Endothelial cell of umbilical vein (primary cell): Measurements from ENCODE around the gene MEGF11. TPM values are rescaled to one million over a fixed set of nuclear protein-coding genes. Genes with fewer than 3 reads are reported as not detected.

Experiments used
- BruUV-seq: library from RNA; stranded (reverse); fragments of 400-500 nt; replicated peaks from 2 replicates; lab custom pipeline; 2021; lab: Mats Ljungman, UMichigan
- CTCF ChIA-PET: fragments of 300-600, 350-600 bp; sonication (Branson Sonifier 250); formaldehyde crosslinking; loops from one replicate; lab custom pipeline; 2021; ENCODE audit warnings: antibody characterized with exemption, inconsistent platforms; lab: Charles Lee
- POLR2A ChIA-PET: fragments of 300-600, 350-600 bp; sonication (Branson Sonifier 250); formaldehyde crosslinking; loops from one replicate; lab custom pipeline; 2021; ENCODE audit warnings: antibody characterized with exemption, inconsistent platforms; lab: Charles Lee
- DNase-seq: peaks from one replicate; pipeline ENCODE4 v3.0.0-alpha.2; 2011; ENCODE audit warnings: low read depth, low spot score
- FAIRE-seq: peaks from 2 replicates; lab custom pipeline; 2011; peaks lifted over from hg19 to GRCh38; lab: Jason Lieb, UNC
- H2AFZ ChIP-seq: 2 replicates; pipeline ENCODE4 v1.6.0; 2012; ENCODE audit warnings: low read depth, low read length, control low read depth, inconsistent platforms
- H3K27ac ChIP-seq: 2 replicates; pipeline ENCODE4 v1.5.1; 2011; ENCODE audit warnings: low read depth, mild to moderate bottlenecking, control low read depth, low read length, moderate library complexity; ENCODE audit not compliant: insufficient read depth
- H3K27me3 ChIP-seq, 2 experiments: 2 replicates each; pipeline versions ENCODE4 v1.6.0 to v1.6.1; 2011; ENCODE audit warnings: low read length in 2 of 2, mixed read lengths in 1 of 2; ENCODE audit not compliant: control insufficient read depth in 2 of 2, insufficient read depth in 2 of 2
- H3K36me3 ChIP-seq, 2 experiments: 2 replicates in 1 of 2; 3 replicates in 1 of 2; pipeline ENCODE4 v1.5.1; 2011; ENCODE audit warnings: low read length in 2 of 2, mild to moderate bottlenecking in 1 of 2, moderate library complexity in 1 of 2; ENCODE audit not compliant: control insufficient read depth in 2 of 2, insufficient read depth in 2 of 2; ENCODE audit errors: extremely low read depth in 1 of 2
- H3K4me1 ChIP-seq: 3 replicates; pipeline ENCODE4 v1.5.1; 2011; ENCODE audit warnings: mild to moderate bottlenecking, low read length; ENCODE audit not compliant: control insufficient read depth, insufficient read depth; ENCODE audit errors: extremely low read depth
- H3K4me2 ChIP-seq: 2 replicates; pipeline ENCODE4 v1.6.1; 2011; ENCODE audit warnings: low read length, control low read depth, mixed read lengths; ENCODE audit not compliant: insufficient read depth
- H3K4me3 ChIP-seq, 3 experiments: fragments of 200-600 bp in 1 of 3; sonication (generic), shearing (Covaris generic) in 1 of 3; replicated peaks in 1 of 3; 2 replicates each; pipeline ENCODE4 v1.5.1; 2011 to 2016; ENCODE audit warnings: control low read depth in 3 of 3, low read length in 3 of 3, mild to moderate bottlenecking in 2 of 3, inconsistent platforms in 1 of 3, low read depth in 1 of 3, moderate library complexity in 1 of 3; ENCODE audit not compliant: insufficient read depth in 1 of 3
- H3K79me2 ChIP-seq: 2 replicates; pipeline ENCODE4 v1.6.0; 2012; ENCODE audit warnings: low read length, inconsistent platforms; ENCODE audit not compliant: control insufficient read depth, insufficient read depth
- H3K9ac ChIP-seq: replicated peaks from 2 replicates; pipeline ENCODE3; 2011; ENCODE audit warnings: low read length, control low read depth; ENCODE audit not compliant: insufficient read depth; ENCODE audit errors: extremely low read depth
- H3K9me1 ChIP-seq: replicated peaks from 3 replicates; pipeline ENCODE4 v1.6.0; 2011; ENCODE audit warnings: mild to moderate bottlenecking, low read length; ENCODE audit not compliant: control insufficient read depth, insufficient read depth; ENCODE audit errors: extremely low read depth
- H3K9me3 ChIP-seq: replicated peaks from 2 replicates; pipeline ENCODE4 v1.5.1; 2012; ENCODE audit warnings: low read length, inconsistent platforms; ENCODE audit not compliant: control insufficient read depth, insufficient read depth
- H4K20me1 ChIP-seq: replicated peaks from 2 replicates; pipeline ENCODE3; 2011; ENCODE audit warnings: mild to moderate bottlenecking, low read length; ENCODE audit not compliant: control insufficient read depth, insufficient read depth; ENCODE audit errors: extremely low read depth
- EZH2 ChIP-seq: IDR thresholded peaks from 2 replicates; pipeline ENCODE4 v1.6.1; 2012; ENCODE audit warnings: borderline replicate concordance, low read depth, mild to moderate bottlenecking, moderate library complexity, low read length, inconsistent platforms; ENCODE audit not compliant: severe bottlenecking
- FOS ChIP-seq: IDR thresholded peaks from 2 replicates; pipeline ENCODE4 v1.6.1; 2011; ENCODE audit warnings: mild to moderate bottlenecking, low read length, moderate library complexity, borderline replicate concordance; ENCODE audit not compliant: insufficient read depth
- GATA2 ChIP-seq: IDR thresholded peaks from 2 replicates; pipeline ENCODE4 v1.7.0; 2011; ENCODE audit warnings: low read depth, mild to moderate bottlenecking, moderate library complexity, mixed read lengths, low read length; ENCODE audit not compliant: insufficient read length, insufficient read depth
- JUN ChIP-seq: IDR thresholded peaks from 2 replicates; pipeline ENCODE4 v1.6.1; 2011; ENCODE audit warnings: borderline replicate concordance, low read depth; ENCODE audit not compliant: insufficient read length, insufficient read depth
- MYC ChIP-seq: IDR thresholded peaks from one replicate; pipeline ENCODE4 v1.6.1; 2011; ENCODE audit warnings: mild to moderate bottlenecking, low read depth, low read length
- POLR2A ChIP-seq: IDR thresholded peaks from 2 replicates; pipeline ENCODE4 v1.6.1; 2012; ENCODE audit warnings: low read depth, mild to moderate bottlenecking, control low read depth, low read length
- POLR2AphosphoS5 ChIP-seq: IDR thresholded peaks from 2 replicates; pipeline ENCODE4 v1.6.1; 2012; ENCODE audit warnings: low read depth, mild to moderate bottlenecking, control low read depth, low read length, moderate library complexity; ENCODE audit not compliant: insufficient read depth
- dilution Hi-C: fragments of 300-500 bp; cut with MboI; formaldehyde crosslinking; loops from one replicate; pipeline ENCODE4 v1.15.0; 2019; ENCODE audit warnings: low sequenced_read_pairs; ENCODE audit not compliant: extremely low pct_ligation_motif_present
- intact Hi-C: fragments of 100-400 bp; cut with micrococcal nuclease; formaldehyde crosslinking; loops from one replicate; pipeline ENCODE4 v1.10.0; 2022
- polyA plus RNA-seq, 4 experiments: library from polyadenylated mRNA; depleted of rRNA in 3 of 4; stranded (reverse) in 3 of 4; unstranded in 1 of 4; fragments of >200 nt; gene quantifications; 2 replicates each; pipeline versions ENCODE4 v1.2.1 to v1.2.3, GENCODE V29; 2011 to 2012; ENCODE audit warnings: missing spikeins in 1 of 4
- total RNA-seq: library from RNA; stranded (reverse); gene quantifications from 2 replicates; pipeline ENCODE4 v1.2.3, GENCODE V29; 2021
- TF ChIP-seq, protein P1 (sequence below): IDR thresholded peaks from 2 replicates; pipeline ENCODE4 v1.6.1; 2011; ENCODE audit not compliant: insufficient read depth, insufficient read length
- TF ChIP-seq, protein P2 (sequence below), 2 donors: IDR thresholded peaks; 1 replicate in 1 of 2; 2 replicates in 1 of 2; pipeline ENCODE4 v1.5.1; 2011; ENCODE audit warnings: low read length in 2 of 2, mild to moderate bottlenecking in 2 of 2, moderate library complexity in 2 of 2, control low read depth in 1 of 2, inconsistent platforms in 1 of 2, low read depth in 1 of 2; ENCODE audit not compliant: insufficient read depth in 1 of 2; ENCODE audit errors: extremely low read depth in 1 of 2

MEGF11 gene
- total and polyA plus RNA-seq, 2 donors (not counting 3 experiments of a cell fraction or from before 2014, with no cell fraction given) = not detected

DNA sequence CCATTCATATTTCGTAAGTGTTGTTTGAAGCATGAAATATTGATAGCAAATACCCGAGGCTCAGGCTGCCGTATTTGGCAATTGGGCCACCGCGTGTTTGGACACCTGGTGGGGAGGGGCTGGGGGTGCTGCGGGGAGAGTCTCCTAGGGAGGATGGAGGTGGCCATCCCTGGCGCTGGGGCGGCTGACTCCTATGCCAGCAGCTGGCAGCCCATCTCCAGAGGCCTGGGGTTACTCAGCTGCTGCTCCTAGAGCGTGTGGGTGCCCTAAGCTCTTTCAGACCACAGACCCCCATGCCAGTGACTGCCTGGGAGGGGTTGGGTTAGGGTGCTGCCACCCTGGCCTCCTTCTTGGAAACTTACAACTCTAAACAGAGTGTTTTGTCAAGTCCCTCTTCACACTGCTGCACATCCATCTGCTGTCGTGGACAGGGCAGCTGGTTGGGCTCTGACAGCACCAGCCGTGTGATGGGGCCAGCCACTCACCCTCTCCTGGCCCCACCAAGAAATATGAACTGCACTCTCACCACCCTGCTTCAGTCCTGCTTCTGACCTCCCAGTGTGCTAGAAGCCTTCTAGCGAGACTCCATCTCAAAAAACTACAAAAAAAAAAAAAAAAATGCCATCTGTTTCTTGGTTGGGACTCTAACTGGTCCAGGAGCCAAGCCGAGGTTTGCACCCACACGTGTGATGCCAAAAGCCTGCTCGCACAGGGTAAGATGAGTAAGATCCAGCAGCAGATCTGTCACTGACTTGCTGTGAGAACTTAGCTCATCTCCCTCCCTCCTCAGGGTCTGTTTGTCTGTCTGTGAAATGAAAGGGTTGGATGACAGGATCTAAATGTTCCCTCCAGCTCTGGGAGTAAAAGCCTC lies 156.2 kb downstream of the MEGF11 start:
- intact Hi-C loops (no loop called here), dilution Hi-C loops (no loop called here)
- H3K9ac ChIP-seq = no peak overlapping the region
- H3K4me1 ChIP-seq = no peaks in the 10 kb centered on the region
- H3K4me3 ChIP-seq = no peak overlapping the region
- no peak overlapping the region for H3K4me2 ChIP-seq
- no peaks in the 10 kb centered on the region for H3K79me2 ChIP-seq
- TF ChIP-seq FOS (no peak), POLR2A (no peak), GATA2 (no peak), MYC (no peak), EZH2 (no peak), JUN (no peak), POLR2AphosphoS5 (no peak)
- TF ChIP-seq, protein P1, sequence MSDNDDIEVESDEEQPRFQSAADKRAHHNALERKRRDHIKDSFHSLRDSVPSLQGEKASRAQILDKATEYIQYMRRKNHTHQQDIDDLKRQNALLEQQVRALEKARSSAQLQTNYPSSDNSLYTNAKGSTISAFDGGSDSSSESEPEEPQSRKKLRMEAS = no peak
- TF ChIP-seq, protein P2, sequence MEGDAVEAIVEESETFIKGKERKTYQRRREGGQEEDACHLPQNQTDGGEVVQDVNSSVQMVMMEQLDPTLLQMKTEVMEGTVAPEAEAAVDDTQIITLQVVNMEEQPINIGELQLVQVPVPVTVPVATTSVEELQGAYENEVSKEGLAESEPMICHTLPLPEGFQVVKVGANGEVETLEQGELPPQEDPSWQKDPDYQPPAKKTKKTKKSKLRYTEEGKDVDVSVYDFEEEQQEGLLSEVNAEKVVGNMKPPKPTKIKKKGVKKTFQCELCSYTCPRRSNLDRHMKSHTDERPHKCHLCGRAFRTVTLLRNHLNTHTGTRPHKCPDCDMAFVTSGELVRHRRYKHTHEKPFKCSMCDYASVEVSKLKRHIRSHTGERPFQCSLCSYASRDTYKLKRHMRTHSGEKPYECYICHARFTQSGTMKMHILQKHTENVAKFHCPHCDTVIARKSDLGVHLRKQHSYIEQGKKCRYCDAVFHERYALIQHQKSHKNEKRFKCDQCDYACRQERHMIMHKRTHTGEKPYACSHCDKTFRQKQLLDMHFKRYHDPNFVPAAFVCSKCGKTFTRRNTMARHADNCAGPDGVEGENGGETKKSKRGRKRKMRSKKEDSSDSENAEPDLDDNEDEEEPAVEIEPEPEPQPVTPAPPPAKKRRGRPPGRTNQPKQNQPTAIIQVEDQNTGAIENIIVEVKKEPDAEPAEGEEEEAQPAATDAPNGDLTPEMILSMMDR (IDR thresholded peaks at IDR 0.05; ENCODE audit: extremely low read depth in 1 of 2, insufficient read depth in 1 of 2, low read depth in 1 of 2, low read length in 2 of 2) = no peak
- H3K27me3 ChIP-seq = no peaks in the 10 kb centered on the region
- H3K27ac ChIP-seq = no peak overlapping the region
- no peaks in the 10 kb centered on the region for H3K36me3 ChIP-seq
- FAIRE-seq = no peak
- no peaks in the 10 kb centered on the region for H4K20me1 ChIP-seq
- ChIA-PET CTCF (interaction anchor here (0.8 to 1.5 kb wide), 2 partner anchors 16 to 98 kb away, joined by 3 read pairs; no protein-coding TSS in a partner anchor), POLR2A (interaction anchor here (0.7 kb wide), 1 partner anchor 13 kb away, joined by 4 read pairs; no protein-coding TSS in a partner anchor)
- no TSS peak for BruUV-seq
- H2AFZ ChIP-seq = no peak overlapping the region
- DNase-seq = no peak
- H3K9me1 ChIP-seq = no peaks in the 10 kb centered on the region
- H3K9me3 ChIP-seq = no peaks in the 10 kb centered on the region
